Naive thymus-derived CD4-positive, alpha-beta T cell (primary cell): ENCODE data around the gene MYBPC2. TPM values are rescaled to one million over a fixed set of nuclear protein-coding genes. Genes with fewer than 3 reads are reported as not detected.

Experiments
- ATAC-seq: fragments of 150-1000 bp; cut with Tn5 transposase; 2 replicates; pipeline ENCODE4 v1.10.0; 2021; ENCODE audit warnings: mild to moderate bottlenecking, moderate library complexity
- CTCF ChIA-PET: fragments of 350-600 bp; sonication (Branson Sonifier 250); formaldehyde crosslinking; loops from one replicate; lab custom pipeline; 2021; ENCODE audit warnings: antibody characterized with exemption; lab: Charles Lee
- POLR2A ChIA-PET: fragments of 350-600 bp; sonication (Branson Sonifier 250); formaldehyde crosslinking; loops from one replicate; lab custom pipeline; 2021; ENCODE audit warnings: antibody characterized with exemption, inconsistent platforms; lab: Charles Lee
- DNase-seq, 9 donors: peaks; one replicate each; pipeline versions ENCODE4 v3.0.0 to v3.0.0-alpha.2; 2020 to 2022; ENCODE audit warnings: mixed read lengths in 1 of 9
- H3K27ac ChIP-seq: one replicate; pipeline ENCODE4 v1.7.0; 2013; ENCODE audit warnings: mild to moderate bottlenecking, low read depth, low read length, moderate library complexity
- H3K27me3 ChIP-seq, 2 donors: one replicate each; pipeline ENCODE4 v1.7.0; 2013; ENCODE audit warnings: low read length in 2 of 2, mild to moderate bottlenecking in 2 of 2, moderate library complexity in 2 of 2; ENCODE audit not compliant: control insufficient read depth in 2 of 2, insufficient read depth in 2 of 2
- H3K36me3 ChIP-seq, 3 experiments: 1 replicate in 2 of 3; 2 replicates in 1 of 3; pipeline ENCODE4 v1.7.0; 2013; ENCODE audit warnings: low read length in 3 of 3, mild to moderate bottlenecking in 3 of 3, moderate library complexity in 1 of 3; ENCODE audit not compliant: insufficient read depth in 3 of 3, control insufficient read depth in 2 of 3
- H3K4me1 ChIP-seq, 2 donors: one replicate each; pipeline ENCODE4 v1.7.0; 2013; ENCODE audit warnings: low read length in 2 of 2, mild to moderate bottlenecking in 2 of 2, moderate library complexity in 1 of 2; ENCODE audit not compliant: control insufficient read depth in 2 of 2, insufficient read depth in 2 of 2
- H3K4me3 ChIP-seq: 2 replicates; pipeline ENCODE4 v1.7.0; 2013; ENCODE audit warnings: mild to moderate bottlenecking, low read length
- H3K9me3 ChIP-seq, 3 experiments: 1 replicate in 2 of 3; 2 replicates in 1 of 3; pipeline ENCODE4 v1.7.0; 2013; ENCODE audit warnings: low read length in 3 of 3; ENCODE audit not compliant: control insufficient read depth in 2 of 3
- H3K27ac Mint-ChIP-seq, 9 donors: one replicate each; pipeline ENCODE4 v1.8.0; 2020 to 2022; ENCODE audit warnings: mixed read lengths in 9 of 9, mild to moderate bottlenecking in 8 of 9, moderate library complexity in 5 of 9, inconsistent platforms in 2 of 9
- H3K27me3 Mint-ChIP-seq, 5 donors: one replicate each; pipeline ENCODE4 v1.8.0; 2021 to 2022; ENCODE audit warnings: mixed read lengths in 5 of 5, mild to moderate bottlenecking in 1 of 5
- H3K36me3 Mint-ChIP-seq, 5 donors: one replicate each; pipeline ENCODE4 v1.8.0; 2020 to 2022; ENCODE audit warnings: mixed read lengths in 5 of 5, mild to moderate bottlenecking in 3 of 5, inconsistent platforms in 1 of 5
- H3K4me1 Mint-ChIP-seq, 7 donors: one replicate each; pipeline ENCODE4 v1.8.0; 2020 to 2022; ENCODE audit warnings: mixed read lengths in 7 of 7, mild to moderate bottlenecking in 3 of 7, inconsistent platforms in 1 of 7
- H3K4me3 Mint-ChIP-seq, 10 donors: one replicate each; pipeline ENCODE4 v1.8.0; 2020 to 2022; ENCODE audit warnings: mild to moderate bottlenecking in 10 of 10, mixed read lengths in 10 of 10, moderate library complexity in 6 of 10, inconsistent platforms in 2 of 10
- H3K9me3 Mint-ChIP-seq, 11 donors: one replicate each; pipeline ENCODE4 v1.8.0; 2020 to 2022; ENCODE audit warnings: mixed read lengths in 11 of 11, mild to moderate bottlenecking in 4 of 11, inconsistent platforms in 1 of 11, moderate library complexity in 1 of 11
- intact Hi-C, 2 donors: fragments of 100-400 bp; cut with micrococcal nuclease; formaldehyde crosslinking; loops; one replicate each; pipeline ENCODE4 v1.15.1; 2023
- polyA plus RNA-seq, 2 donors: library from polyadenylated mRNA; unstranded; fragments of 300-500 nt; fragmentation: Illumina TruSeq; gene quantifications; one replicate each; pipeline ENCODE4 v1.2.3, GENCODE V29; 2021
- total RNA-seq, 6 experiments: library from RNA in 5 of 6; stranded (reverse) in 5 of 6; gene quantifications; 1 replicate in 5 of 6; 2 replicates in 1 of 6; pipeline ENCODE4 v1.2.3 and lab custom pipeline; 2021 to 2026

The MYBPC2 gene
- total and polyA plus RNA-seq, 7 experiments from 2014 or later: 0.39 to 0.92 TPM; not detected in 5

DNA sequence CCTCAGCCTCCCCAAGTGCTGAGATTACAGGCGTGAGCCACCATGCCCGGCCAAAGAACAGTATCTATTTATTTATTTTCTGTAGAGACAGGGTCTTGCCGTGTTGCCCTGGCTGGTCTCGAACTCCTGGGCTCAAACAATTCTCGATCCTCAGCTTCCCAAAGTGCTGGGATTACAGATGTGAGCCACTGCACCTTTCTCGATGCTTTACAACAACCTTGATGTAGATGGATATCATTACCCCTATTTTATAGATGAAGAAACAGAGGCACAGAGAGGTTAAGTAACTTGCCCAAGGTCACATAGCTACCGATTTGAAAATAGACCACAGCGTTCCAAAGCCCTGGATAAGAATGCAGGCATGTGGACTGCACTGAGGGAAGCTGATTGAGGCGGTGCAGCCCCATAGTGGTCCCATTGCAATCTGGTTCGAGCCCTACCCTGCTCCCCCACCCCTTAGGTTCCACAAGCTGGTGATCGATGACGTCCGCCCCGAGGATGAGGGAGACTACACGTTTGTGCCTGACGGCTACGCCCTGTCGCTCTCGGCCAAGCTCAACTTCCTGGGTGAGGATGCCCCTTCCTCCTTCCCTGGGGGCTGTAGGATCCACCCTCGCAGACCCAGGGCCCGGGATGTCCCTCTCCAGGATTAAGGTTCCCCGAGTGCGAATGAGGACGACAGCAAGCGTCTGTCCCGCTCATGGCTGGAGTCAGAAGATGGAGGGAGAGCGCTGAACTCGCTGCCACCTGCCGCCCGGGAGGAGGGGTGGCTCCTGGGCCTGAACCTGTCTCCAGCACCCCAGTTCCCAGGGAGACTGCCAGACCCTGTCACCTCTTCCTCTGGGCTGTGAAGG is 17.9 kb downstream of the MYBPC2 start:
- peak overlapping the region in 2 of 10 donors; percentile 7 to 25 for H3K4me3 Mint-ChIP-seq
- no peaks in the 10 kb centered on the region for H3K4me1 ChIP-seq
- no peaks in the 10 kb centered on the region for H3K9me3 ChIP-seq
- intact Hi-C loops: no loop called here
- H3K27me3 ChIP-seq: no peaks in the 10 kb centered on the region
- no peak for DNase-seq
- peaks cover 0 to 9% (median 8%) of the 10 kb centered on the region in 5 donors for H3K27me3 Mint-ChIP-seq
- H3K4me1 Mint-ChIP-seq: peaks cover 0 to 4% (median 0%) of the 10 kb centered on the region in 7 donors
- ChIA-PET POLR2A (no interaction called here), CTCF (no interaction called here)
- peaks cover 0 to 3% (median 0%) of the 10 kb centered on the region in 5 donors for H3K36me3 Mint-ChIP-seq
- H3K36me3 ChIP-seq: no peaks in the 10 kb centered on the region
- peaks cover 0 to 4% (median 0%) of the 10 kb centered on the region in 11 donors for H3K9me3 Mint-ChIP-seq
- H3K4me3 ChIP-seq: no peak overlapping the region
- H3K27ac ChIP-seq: no peak overlapping the region
- no peak overlapping the region for H3K27ac Mint-ChIP-seq
- ATAC-seq: no peak

DNA sequence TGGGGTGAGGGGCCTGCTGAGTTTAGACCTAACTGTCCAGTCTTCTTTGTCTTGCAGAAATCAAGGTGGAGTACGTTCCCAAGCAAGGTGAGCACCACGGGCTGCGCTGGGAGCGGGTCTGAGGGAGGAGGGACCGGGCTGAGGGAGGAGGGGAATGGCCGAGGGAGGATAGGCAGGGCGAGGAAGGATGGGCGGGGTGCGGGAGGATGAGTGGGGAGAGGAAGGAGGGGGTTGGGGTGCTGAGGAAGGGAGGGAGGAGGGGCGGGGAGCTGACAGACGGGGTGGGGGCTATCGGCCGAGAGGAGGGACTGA is 18.5 kb downstream of the MYBPC2 start:
- Mint-ChIP-seq H3K9me3 (peaks cover 0 to 4% (median 0%) of the 10 kb centered on the region in 11 donors), H3K27ac (no peak overlapping the region), H3K4me3 (peak overlapping the region in 2 of 10 donors; percentile 7 to 25), H3K4me1 (peaks cover 0 to 4% (median 0%) of the 10 kb centered on the region in 7 donors), H3K27me3 (peaks cover 0 to 15% (median 12%) of the 10 kb centered on the region in 5 donors), H3K36me3 (peaks cover 0 to 3% (median 0%) of the 10 kb centered on the region in 5 donors)
- Histone ChIP-seq H3K27me3 (no peaks in the 10 kb centered on the region), H3K27ac (no peak overlapping the region), H3K4me3 (no peak overlapping the region), H3K36me3 (no peaks in the 10 kb centered on the region), H3K9me3 (no peaks in the 10 kb centered on the region), H3K4me1 (no peaks in the 10 kb centered on the region)
- DNase-seq (no peak), ATAC-seq (no peak)
- ChIA-PET CTCF (no interaction called here), POLR2A (no interaction called here)
- intact Hi-C loops: no loop called here

DNA sequence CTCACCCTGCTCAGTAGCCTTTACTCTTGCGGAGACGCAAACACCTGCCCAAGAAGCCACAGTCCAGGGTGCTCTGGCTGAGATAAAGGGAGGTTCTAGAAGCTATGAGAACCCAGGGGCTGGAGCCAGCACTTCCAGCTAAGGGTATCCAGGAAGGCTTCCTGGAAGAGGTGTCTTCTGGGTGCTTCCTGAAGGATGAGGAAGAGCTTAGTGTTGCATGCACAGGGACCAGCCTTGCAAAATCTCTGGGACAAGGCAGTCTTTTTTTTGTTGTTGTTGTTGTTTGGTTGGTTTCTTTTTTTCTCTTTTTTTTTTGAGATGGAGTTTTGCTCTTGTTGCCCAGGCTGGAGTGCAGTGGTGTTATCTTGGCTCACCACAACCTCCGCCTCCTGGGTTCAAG is 20.6 kb downstream of the MYBPC2 start:
- H3K36me3 ChIP-seq: no peaks in the 10 kb centered on the region
- H3K4me1 Mint-ChIP-seq: peaks cover 0 to 4% (median 0%) of the 10 kb centered on the region in 7 donors
- H3K27ac ChIP-seq: no peak overlapping the region
- intact Hi-C loops: no loop called here
- peaks cover 0 to 2% of the 10 kb centered on the region in 2 donors for H3K27me3 ChIP-seq
- no peak overlapping the region for H3K4me3 Mint-ChIP-seq
- H3K27me3 Mint-ChIP-seq: peaks cover 6 to 25% (median 22%) of the 10 kb centered on the region in 5 donors
- H3K4me3 ChIP-seq: no peak overlapping the region
- H3K9me3 ChIP-seq: no peaks in the 10 kb centered on the region
- CTCF ChIA-PET: no interaction called here
- no peak overlapping the region for H3K27ac Mint-ChIP-seq
- peaks cover 0 to 2% (median 0%) of the 10 kb centered on the region in 11 donors for H3K9me3 Mint-ChIP-seq
- DNase-seq (no peak), ATAC-seq (no peak)
- H3K4me1 ChIP-seq: no peaks in the 10 kb centered on the region
- no peaks in the 10 kb centered on the region for H3K36me3 Mint-ChIP-seq
- POLR2A ChIA-PET: no interaction called here

DNA sequence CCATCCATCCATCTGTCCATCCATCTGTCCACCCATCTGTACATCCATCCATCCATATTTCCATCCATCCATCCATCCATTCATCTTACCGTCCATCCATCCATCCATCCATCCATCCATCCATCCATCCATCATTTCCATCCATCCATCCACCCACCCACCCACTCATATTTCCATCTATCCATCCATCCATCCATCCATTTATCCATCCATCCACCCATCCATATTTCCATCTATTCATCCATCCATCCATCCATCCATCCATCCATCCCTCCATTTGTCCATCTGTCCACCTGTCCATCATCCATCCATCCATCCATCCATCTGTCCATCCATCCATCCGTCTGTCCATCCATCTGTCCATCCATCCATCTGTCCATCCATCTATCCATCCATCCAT is 23.3 kb downstream of the MYBPC2 start:
- ATAC-seq (no peak), DNase-seq (no peak)
- no peaks in the 10 kb centered on the region for H3K9me3 ChIP-seq
- Mint-ChIP-seq H3K27me3 (peaks cover 9 to 33% (median 19%) of the 10 kb centered on the region in 5 donors), H3K36me3 (no peaks in the 10 kb centered on the region), H3K4me1 (peaks cover 0 to 10% (median under 1%) of the 10 kb centered on the region in 7 donors), H3K9me3 (no peaks in the 10 kb centered on the region), H3K4me3 (peak overlapping the region in 1 of 10 donors; percentile 17), H3K27ac (peak overlapping the region in 1 of 9 donors; percentile 11)
- H3K4me1 ChIP-seq: no peaks in the 10 kb centered on the region
- POLR2A ChIA-PET: no interaction called here
- peaks cover 0 to 6% of the 10 kb centered on the region in 2 donors for H3K27me3 ChIP-seq
- no peak overlapping the region for H3K27ac ChIP-seq
- no peak overlapping the region for H3K4me3 ChIP-seq
- intact Hi-C loops: no loop called here
- H3K36me3 ChIP-seq: no peaks in the 10 kb centered on the region
- CTCF ChIA-PET: interaction anchor here (1.0 kb wide), 1 partner anchor 99 kb away, joined by 6 read pairs; no protein-coding TSS in a partner anchor

DNA sequence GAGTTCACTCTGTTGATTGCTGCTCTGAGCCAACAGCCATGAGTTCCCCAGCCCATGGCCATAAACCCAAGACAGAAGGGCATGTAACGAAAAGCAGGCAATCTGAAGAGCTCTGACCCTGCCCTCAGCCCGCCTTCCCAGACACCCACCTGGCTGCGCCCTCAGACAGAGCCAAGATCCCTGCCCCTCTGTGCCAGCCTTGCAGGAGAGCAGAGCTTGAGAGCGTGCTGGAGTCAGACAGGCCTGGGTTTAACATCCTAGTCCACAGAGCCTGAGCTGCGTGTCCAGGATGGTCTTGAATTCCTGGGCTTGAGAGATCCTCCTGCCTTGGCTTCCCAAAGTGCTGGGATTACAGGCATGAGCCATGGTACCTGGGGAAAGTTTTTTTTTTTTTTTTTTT is 24.6 kb downstream of the MYBPC2 start:
- no peak for DNase-seq
- no peaks in the 10 kb centered on the region for H3K36me3 Mint-ChIP-seq
- intact Hi-C loops: no loop called here
- H3K27ac ChIP-seq: no peak overlapping the region
- H3K4me3 ChIP-seq: no peak overlapping the region
- H3K27me3 Mint-ChIP-seq: peaks cover 10 to 34% (median 28%) of the 10 kb centered on the region in 5 donors
- no peaks in the 10 kb centered on the region for H3K9me3 ChIP-seq
- H3K4me1 Mint-ChIP-seq: peaks cover 0 to 14% (median 4%) of the 10 kb centered on the region in 7 donors
- H3K27ac Mint-ChIP-seq: no peak overlapping the region
- no peaks in the 10 kb centered on the region for H3K9me3 Mint-ChIP-seq
- ChIA-PET POLR2A (no interaction called here), CTCF (interaction anchor here (0.7 kb wide), 1 partner anchor 10 kb away, joined by 4 read pairs; no protein-coding TSS in a partner anchor)
- H3K4me1 ChIP-seq: peaks cover 0 to 5% of the 10 kb centered on the region in 2 donors
- H3K36me3 ChIP-seq: no peaks in the 10 kb centered on the region
- ATAC-seq: no peak
- H3K4me3 Mint-ChIP-seq: no peak overlapping the region
- peaks cover 0 to 6% of the 10 kb centered on the region in 2 donors for H3K27me3 ChIP-seq

DNA sequence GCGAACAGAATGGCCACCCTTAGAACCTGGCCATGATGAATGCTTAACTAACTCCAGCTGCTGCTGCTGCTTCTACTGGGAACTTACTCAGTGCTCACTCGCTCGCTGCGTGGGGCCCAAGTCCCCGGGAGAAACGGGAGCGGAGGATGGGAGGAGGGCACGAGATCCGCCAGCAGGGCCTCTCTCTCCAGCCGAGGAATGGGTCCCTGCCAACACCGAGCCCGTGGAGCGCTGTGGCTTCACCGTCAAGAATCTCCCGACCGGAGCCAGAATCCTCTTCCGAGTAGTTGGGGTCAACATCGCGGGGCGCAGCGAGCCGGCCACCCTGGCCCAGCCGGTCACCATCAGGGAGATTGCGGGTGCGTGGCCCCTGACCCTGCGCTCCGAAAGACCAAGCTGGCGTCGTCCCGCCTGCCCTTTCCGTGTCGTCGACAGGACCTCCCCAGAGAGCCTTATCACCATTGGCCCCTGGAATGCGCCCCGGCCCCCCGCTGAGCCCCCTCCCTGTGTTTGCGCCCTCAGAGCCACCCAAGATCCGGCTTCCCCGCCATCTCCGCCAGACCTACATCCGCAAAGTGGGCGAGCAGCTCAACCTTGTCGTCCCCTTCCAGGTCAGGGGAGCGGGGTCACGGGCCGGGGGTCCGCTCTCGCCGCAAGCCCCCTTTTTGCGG is 25.8 kb downstream of the MYBPC2 start:
- no peak for DNase-seq
- Mint-ChIP-seq H3K36me3 (no peaks in the 10 kb centered on the region), H3K4me3 (no peak overlapping the region), H3K27me3 (peaks cover 10 to 40% (median 28%) of the 10 kb centered on the region in 5 donors), H3K27ac (no peak overlapping the region), H3K4me1 (peaks cover 0 to 14% (median 4%) of the 10 kb centered on the region in 7 donors), H3K9me3 (peaks cover 0 to 1% (median 0%) of the 10 kb centered on the region in 11 donors)
- no peak overlapping the region for H3K27ac ChIP-seq
- H3K9me3 ChIP-seq: no peaks in the 10 kb centered on the region
- H3K36me3 ChIP-seq: no peaks in the 10 kb centered on the region
- POLR2A ChIA-PET: no interaction called here
- no peak overlapping the region for H3K4me3 ChIP-seq
- intact Hi-C loops: no loop called here
- CTCF ChIA-PET: interaction anchor here (0.6 kb wide), 1 partner anchor 337 kb away, joined by 4 read pairs; no protein-coding TSS in a partner anchor
- H3K27me3 ChIP-seq: peaks cover 0 to 6% of the 10 kb centered on the region in 2 donors
- peaks cover 0 to 5% of the 10 kb centered on the region in 2 donors for H3K4me1 ChIP-seq
- ATAC-seq: no peak
